Measurements from ENCODE around the gene HECTD4.
"Not testable (repeated sequence)": the region's sequence is repeated elsewhere in the genome, so short reads cannot be mapped to it uniquely, and the experiment has no call there.

DNA sequence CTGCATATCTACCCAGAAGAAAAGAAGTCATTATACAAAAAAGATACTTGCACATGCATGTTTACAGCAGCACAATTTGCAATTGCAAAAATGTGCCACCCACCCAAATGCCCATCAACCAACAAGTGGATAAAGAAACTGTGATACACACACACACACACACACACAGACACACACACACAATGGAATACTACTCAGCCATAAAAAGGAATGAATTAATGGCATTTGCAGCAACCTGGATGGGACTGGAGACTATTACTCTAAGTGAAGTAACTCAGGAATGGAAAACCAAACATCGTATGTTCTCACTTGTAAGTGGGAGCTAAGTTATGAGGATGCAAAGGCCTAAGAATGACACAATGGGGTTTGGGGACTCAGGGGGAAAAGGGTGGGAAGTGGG is 47.2 kb downstream of the HECTD4 start:
- TF ChIP-seq, protein P1, sequence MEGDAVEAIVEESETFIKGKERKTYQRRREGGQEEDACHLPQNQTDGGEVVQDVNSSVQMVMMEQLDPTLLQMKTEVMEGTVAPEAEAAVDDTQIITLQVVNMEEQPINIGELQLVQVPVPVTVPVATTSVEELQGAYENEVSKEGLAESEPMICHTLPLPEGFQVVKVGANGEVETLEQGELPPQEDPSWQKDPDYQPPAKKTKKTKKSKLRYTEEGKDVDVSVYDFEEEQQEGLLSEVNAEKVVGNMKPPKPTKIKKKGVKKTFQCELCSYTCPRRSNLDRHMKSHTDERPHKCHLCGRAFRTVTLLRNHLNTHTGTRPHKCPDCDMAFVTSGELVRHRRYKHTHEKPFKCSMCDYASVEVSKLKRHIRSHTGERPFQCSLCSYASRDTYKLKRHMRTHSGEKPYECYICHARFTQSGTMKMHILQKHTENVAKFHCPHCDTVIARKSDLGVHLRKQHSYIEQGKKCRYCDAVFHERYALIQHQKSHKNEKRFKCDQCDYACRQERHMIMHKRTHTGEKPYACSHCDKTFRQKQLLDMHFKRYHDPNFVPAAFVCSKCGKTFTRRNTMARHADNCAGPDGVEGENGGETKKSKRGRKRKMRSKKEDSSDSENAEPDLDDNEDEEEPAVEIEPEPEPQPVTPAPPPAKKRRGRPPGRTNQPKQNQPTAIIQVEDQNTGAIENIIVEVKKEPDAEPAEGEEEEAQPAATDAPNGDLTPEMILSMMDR (conservative IDR thresholded peaks at IDR 0.05 in 1 of 2, IDR thresholded peaks at IDR 0.05 in 1 of 2; ENCODE audit: extremely low read depth in 1 of 2, insufficient read depth in 1 of 2, low read depth in 1 of 2, low read length in 2 of 2), result not testable (repeated sequence)
- not testable (repeated sequence) for TF ChIP-seq EZH2 (IDR thresholded peaks at IDR 0.05; ENCODE audit: borderline replicate concordance, low read length)
